ENCODE results near the gene CADM2.
"Not testable (repeated sequence)": the region's sequence is repeated elsewhere in the genome, so short reads cannot be mapped to it uniquely, and the experiment has no call there.

Gene CADM2

GRCh38 chr3:85148036-85148435 is 189.2 kb downstream of the CADM2 start:
- DNase-seq: no peak
- H3K27ac Mint-ChIP-seq: no peak overlapping the region
- H3K4me3 Mint-ChIP-seq: no peak overlapping the region
- peaks cover 17% of the 10 kb centered on the region for H3K9me3 Mint-ChIP-seq
- no peaks in the 10 kb centered on the region for H3K27me3 Mint-ChIP-seq (ENCODE audit: low read depth, poor library complexity)
- H3K36me3 Mint-ChIP-seq (ENCODE audit: low read depth): no peaks in the 10 kb centered on the region
- no peaks in the 10 kb centered on the region for H3K4me1 Mint-ChIP-seq
- TF ChIP-seq CTCF (IDR thresholded peaks at IDR 0.05): no peak

DNA sequence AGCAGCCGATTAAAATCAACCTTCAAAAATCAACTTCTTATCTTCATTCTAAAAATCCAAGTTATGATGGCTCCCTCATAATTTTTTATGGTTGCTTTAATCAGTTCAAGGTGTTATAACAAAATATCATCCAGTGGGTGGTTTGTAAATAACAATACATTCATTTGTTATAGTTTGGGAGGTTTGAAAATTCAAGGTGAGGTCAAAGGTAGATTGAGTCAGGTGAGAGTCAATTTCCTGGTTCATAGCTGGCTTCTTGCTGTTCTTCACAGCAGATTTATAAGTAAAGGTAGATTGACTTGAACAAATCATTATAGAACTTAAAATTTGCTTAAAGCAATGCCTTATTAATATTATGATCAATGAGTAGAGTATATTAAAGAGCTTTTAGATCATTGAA is 192.8 kb downstream of the CADM2 start:
- DNase-seq: no peak
- no peak overlapping the region for H3K27ac Mint-ChIP-seq
- H3K9me3 Mint-ChIP-seq: peaks cover 19% of the 10 kb centered on the region
- no peaks in the 10 kb centered on the region for H3K36me3 Mint-ChIP-seq (ENCODE audit: low read depth)
- no peak for TF ChIP-seq CTCF (IDR thresholded peaks at IDR 0.05)
- no peaks in the 10 kb centered on the region for H3K27me3 Mint-ChIP-seq (ENCODE audit: low read depth, poor library complexity)
- no peaks in the 10 kb centered on the region for H3K4me1 Mint-ChIP-seq
- H3K4me3 Mint-ChIP-seq: no peak overlapping the region

DNA sequence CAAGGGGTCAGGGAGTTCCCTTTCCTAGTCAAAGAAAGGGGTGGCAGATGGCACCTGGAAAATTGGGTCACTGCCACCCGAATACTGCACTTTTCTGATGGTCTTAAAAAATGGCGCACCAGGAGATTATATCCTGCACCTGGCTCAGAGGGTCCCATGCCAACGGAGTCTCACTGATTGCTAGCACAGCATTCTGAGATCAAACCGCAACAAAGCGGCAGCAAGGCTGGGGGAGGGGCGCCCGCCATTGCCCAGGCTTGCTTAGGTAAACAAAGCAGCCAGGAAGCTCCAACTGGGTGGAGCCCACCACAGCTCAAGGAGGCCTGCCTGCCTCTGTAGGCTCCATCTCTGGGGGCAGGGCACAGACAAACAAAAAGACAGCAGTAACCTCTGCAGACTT is 194.5 kb downstream of the CADM2 start:
- H3K27me3 Mint-ChIP-seq (ENCODE audit: low read depth, poor library complexity); H3K27ac Mint-ChIP-seq: not testable (repeated sequence)

GRCh38 chr3:85159376-85159775 is 200.6 kb downstream of the CADM2 start:
- Mint-ChIP-seq H3K4me1 (no peaks in the 10 kb centered on the region), H3K36me3 (ENCODE audit: low read depth) (no peaks in the 10 kb centered on the region), H3K9me3 (no peaks in the 10 kb centered on the region), H3K27ac (no peak overlapping the region), H3K27me3 (ENCODE audit: low read depth, poor library complexity) (no peaks in the 10 kb centered on the region), H3K4me3 (no peak overlapping the region)
- TF ChIP-seq CTCF (IDR thresholded peaks at IDR 0.05): no peak
- DNase-seq: no peak

More for the DNA sequence above, 194.5 kb downstream of the CADM2 start:
- H3K4me1 Mint-ChIP-seq; H3K4me3 Mint-ChIP-seq; DNase-seq; H3K36me3 Mint-ChIP-seq (ENCODE audit: low read depth): not testable (repeated sequence)
- H3K9me3 Mint-ChIP-seq: peaks cover 19% of the 10 kb centered on the region

GRCh38 chr3:85161544-85161943 is 202.8 kb downstream of the CADM2 start:
- H3K27me3 Mint-ChIP-seq (ENCODE audit: low read depth, poor library complexity): no peaks in the 10 kb centered on the region
- no peak for DNase-seq
- H3K4me1 Mint-ChIP-seq: no peaks in the 10 kb centered on the region
- H3K36me3 Mint-ChIP-seq (ENCODE audit: low read depth): no peaks in the 10 kb centered on the region
- no peaks in the 10 kb centered on the region for H3K9me3 Mint-ChIP-seq
- H3K4me3 Mint-ChIP-seq: no peak overlapping the region
- H3K27ac Mint-ChIP-seq: no peak overlapping the region
- TF ChIP-seq CTCF (IDR thresholded peaks at IDR 0.05): no peak

- Mint-ChIP-seq H3K4me3 (no peak overlapping the region), H3K4me1 (no peaks in the 10 kb centered on the region), H3K27ac (no peak overlapping the region), H3K27me3 (ENCODE audit: low read depth, poor library complexity) (no peaks in the 10 kb centered on the region), H3K36me3 (ENCODE audit: low read depth) (no peaks in the 10 kb centered on the region), H3K9me3 (no peaks in the 10 kb centered on the region)
- TF ChIP-seq CTCF (IDR thresholded peaks at IDR 0.05): no peak
- no peak for DNase-seq
Observed at GRCh38 chr3:85162905-85163304, 204.1 kb downstream of the CADM2 start.
